HepG2 (cell line): ENCODE results near the gene APOA1. TPM values are rescaled to one million over a fixed set of nuclear protein-coding genes. Genes with fewer than 3 reads are reported as not detected.

ENCODE experiments used
- ATAC-seq: fragments of 200-7000 bp; cut with Tn5 transposase; 3 replicates; pipeline ENCODE4 v1.9.1; 2020; ENCODE audit warnings: mild to moderate bottlenecking, moderate library complexity
- BruUV-seq: library from RNA; stranded (reverse); fragments of 400-500 nt; replicated peaks from 2 replicates; lab custom pipeline; 2021; lab: Mats Ljungman, UMichigan
- CTCF ChIA-PET: fragments of 300-600 bp; formaldehyde crosslinking; extraction: SDS; loops from one replicate; lab custom pipeline; 2021; ENCODE audit warnings: low total read pairs, inconsistent platforms, low intra/inter-chr PET ratio; lab: Yijun Ruan, JAX
- POLR2A ChIA-PET: fragments of 350-600 bp; sonication (Branson Sonifier 250); formaldehyde crosslinking; loops from one replicate; lab custom pipeline; 2020; ENCODE audit warnings: antibody characterized with exemption, inconsistent platforms; lab: Yijun Ruan, JAX
- DNase-seq: peaks from one replicate; pipeline ENCODE4 v3.0.0-alpha.2; 2015; ENCODE audit warnings: low spot score
- FAIRE-seq: peaks from 3 replicates; lab custom pipeline; 2011; peaks lifted over from hg19 to GRCh38; lab: Jason Lieb, UNC
- H2AFZ ChIP-seq: one replicate; pipeline ENCODE4 v1.6.1; 2011; ENCODE audit warnings: low read length, inconsistent platforms
- H3K27ac ChIP-seq: fragments of 300-600 bp; 3 replicates; pipeline ENCODE4 v1.8.0; 2011; ENCODE audit warnings: mixed run types, mild to moderate bottlenecking, mixed read lengths, low read length, inconsistent platforms; ENCODE audit not compliant: insufficient read depth; ENCODE audit errors: extremely low read length
- H3K27me3 ChIP-seq, 2 experiments: fragments of 200-600 bp in 1 of 2; 2 replicates in 1 of 2; 3 replicates in 1 of 2; pipeline versions ENCODE4 v1.6.0 to v1.8.0; 2011; ENCODE audit warnings: low read length in 2 of 2, mild to moderate bottlenecking in 2 of 2, moderate library complexity in 2 of 2, inconsistent platforms in 1 of 2; ENCODE audit not compliant: insufficient read depth in 2 of 2, control insufficient read depth in 1 of 2
- H3K36me3 ChIP-seq, 2 experiments: fragments of 200-600 bp in 1 of 2; replicated peaks in 1 of 2; 2 replicates in 1 of 2; 3 replicates in 1 of 2; pipeline versions ENCODE4 v1.5.1 to v1.8.0; 2011; ENCODE audit warnings: low read length in 2 of 2, inconsistent platforms in 1 of 2; ENCODE audit not compliant: insufficient read depth in 2 of 2, control insufficient read depth in 1 of 2
- H3K4me1 ChIP-seq: 2 replicates; pipeline ENCODE4 v1.5.1; 2012; ENCODE audit warnings: low read length, inconsistent platforms; ENCODE audit not compliant: insufficient read depth
- H3K4me2 ChIP-seq: 2 replicates; pipeline ENCODE4 v1.6.0; 2011; ENCODE audit warnings: low read depth, low read length, inconsistent platforms
- H3K4me3 ChIP-seq, 3 experiments: fragments of 200-600 bp in 1 of 3; sonication (generic), shearing (Covaris generic) in 1 of 3; replicated peaks in 1 of 3; 2 replicates each; pipeline ENCODE4 v1.5.1; 2011 to 2016; ENCODE audit warnings: low read length in 3 of 3, inconsistent platforms in 2 of 3, low read depth in 2 of 3, mild to moderate bottlenecking in 2 of 3, control low read depth in 1 of 3, mixed read lengths in 1 of 3; ENCODE audit not compliant: insufficient read depth in 1 of 3
- H3K79me2 ChIP-seq: one replicate; pipeline ENCODE4 v1.6.1; 2011; ENCODE audit warnings: low read length, inconsistent platforms; ENCODE audit not compliant: insufficient read depth
- H3K9ac ChIP-seq: 2 replicates; pipeline ENCODE4 v1.6.0; 2011; ENCODE audit warnings: mild to moderate bottlenecking, low read depth, low read length, inconsistent platforms; ENCODE audit not compliant: insufficient read depth
- H3K9me3 ChIP-seq: 2 replicates; pipeline ENCODE4 v1.5.1; 2012; ENCODE audit warnings: mild to moderate bottlenecking, low read length
- H4K20me1 ChIP-seq: 2 replicates; pipeline ENCODE4 v1.6.0; 2011; ENCODE audit warnings: inconsistent platforms, mild to moderate bottlenecking, low read length, moderate library complexity; ENCODE audit not compliant: insufficient read depth
- ARNT ChIP-seq: fragments of 450-650 bp; IDR thresholded peaks from 2 replicates; pipeline ENCODE4 v1.6.1; 2017
- ARNT2 ChIP-seq: sonication (generic); formaldehyde crosslinking; IDR thresholded peaks from 2 replicates; pipeline ENCODE4 v1.8.0; 2022; ENCODE audit warnings: mild to moderate bottlenecking, low read depth, missing genetic modification reagents, moderate library complexity
- BRD4 ChIP-seq: sonication (generic); formaldehyde crosslinking; IDR thresholded peaks from 2 replicates; pipeline ENCODE4 v1.4.0; 2020; ENCODE audit warnings: missing genetic modification reagents
- EED ChIP-seq: sonication (generic); formaldehyde crosslinking; IDR thresholded peaks from 2 replicates; pipeline ENCODE4 v1.5.0; 2020; ENCODE audit warnings: mild to moderate bottlenecking, missing genetic modification reagents
- FIP1L1 ChIP-seq: fragments of 200-400 bp; formaldehyde crosslinking; IDR thresholded peaks from 2 replicates; pipeline ENCODE4 v1.6.1; 2018; ENCODE audit warnings: low read depth, mild to moderate bottlenecking, low read length, moderate library complexity, borderline replicate concordance; ENCODE audit not compliant: insufficient read depth
- SP4 ChIP-seq: sonication (generic); formaldehyde crosslinking; IDR thresholded peaks from 2 replicates; pipeline ENCODE4 v1.8.1; 2023; ENCODE audit warnings: mild to moderate bottlenecking, missing genetic modification reagents
- SUZ12 ChIP-seq: fragments of 150-350 bp; IDR thresholded peaks from 2 replicates; pipeline ENCODE4 v1.6.1; 2014; ENCODE audit warnings: low read depth, low read length
- TSC22D2 ChIP-seq: sonication (generic); formaldehyde crosslinking; IDR thresholded peaks from 2 replicates; pipeline ENCODE4 v1.5.1; 2020; ENCODE audit warnings: missing genetic modification reagents, mild to moderate bottlenecking, borderline replicate concordance
- ZC3H4 ChIP-seq: sonication (generic); formaldehyde crosslinking; IDR thresholded peaks from 2 replicates; pipeline ENCODE4 v1.4.0; 2020; ENCODE audit warnings: missing genetic modification reagents, borderline replicate concordance
- ZNF280D ChIP-seq: sonication (generic); formaldehyde crosslinking; IDR thresholded peaks from 2 replicates; pipeline ENCODE4 v1.5.1; 2020; ENCODE audit warnings: mild to moderate bottlenecking, missing genetic modification reagents
- ZNF577 ChIP-seq: sonication (generic); formaldehyde crosslinking; IDR thresholded peaks from 2 replicates; pipeline ENCODE4 v1.4.0; 2020; ENCODE audit warnings: mild to moderate bottlenecking, low read depth, missing genetic modification reagents, borderline replicate concordance
- ZNF749 ChIP-seq: sonication (generic); formaldehyde crosslinking; IDR thresholded peaks from 2 replicates; pipeline ENCODE4 v1.8.0; 2022; ENCODE audit warnings: mild to moderate bottlenecking, missing genetic modification reagents, moderate library complexity, borderline replicate concordance
- ZNF839 ChIP-seq: sonication (generic); formaldehyde crosslinking; IDR thresholded peaks from 2 replicates; pipeline ENCODE4 v1.4.0; 2020; ENCODE audit warnings: missing genetic modification reagents, mild to moderate bottlenecking, borderline replicate concordance
- WGBS: methylation state at CpG from one replicate; pipeline ENCODE4 v1.1.6; 2017; ENCODE audit warnings: low lambda C conversion rate; 5-methylcytosine and 5-hydroxymethylcytosine counted together
- in situ Hi-C: cut with HindIII; loops from 2 replicates; pipeline ENCODE4 v1.10.0; 2017; ENCODE audit warnings: low pct_unique_long_range_greater_than_20kb; ENCODE audit not compliant: extremely low pct_ligation_motif_present
- intact Hi-C: fragments of 100-400 bp; cut with micrococcal nuclease; formaldehyde crosslinking; loops from one replicate; pipeline ENCODE4 v1.10.0; 2022; ENCODE audit not compliant: unreplicated experiment
- polyA plus RNA-seq, 8 experiments: library from polyadenylated mRNA; depleted of rRNA in 3 of 8; stranded (reverse) in 7 of 8; unstranded in 1 of 8; fragments of >200 nt; fragmentation: Illumina TruSeq in 4 of 8; extraction: Trizol in 4 of 8; gene quantifications; 2 replicates each; pipeline versions ENCODE4 v1.2.1 to v1.2.3, GENCODE V29; 2011 to 2016; ENCODE audit warnings: low read depth in 4 of 8, missing spikeins in 1 of 8, mixed read lengths in 1 of 8; ENCODE audit not compliant: insufficient read depth in 1 of 8
- total RNA-seq, 5 experiments: library from RNA; depleted of rRNA; stranded (reverse); fragments of >200 nt; fragmentation: Illumina TruSeq; extraction: Trizol; gene quantifications; 2 replicates each; pipeline ENCODE4 v1.2.3, GENCODE V29; 2016; ENCODE audit warnings: low read depth in 1 of 5
- TF ChIP-seq, protein P1 (sequence below): sonication (generic); formaldehyde crosslinking; IDR thresholded peaks from 2 replicates; pipeline ENCODE4 v1.5.0; 2020; ENCODE audit warnings: missing genetic modification reagents
- TF ChIP-seq, protein P2 (sequence below): sonication (generic); formaldehyde crosslinking; IDR thresholded peaks from 2 replicates; pipeline ENCODE4 v1.4.0; 2020; ENCODE audit warnings: low read depth, mild to moderate bottlenecking, missing genetic modification reagents
- TF ChIP-seq, protein P3 (sequence below): IDR thresholded peaks from 2 replicates; pipeline ENCODE4 v1.6.1; 2016; ENCODE audit warnings: missing biosample characterization, missing genetic modification reagents, low read depth

The APOA1 gene
- total and polyA plus RNA-seq, 2 of the 13 experiments (the other 11 are each of a cell fraction or from before 2014, with no cell fraction given), result 1,973 to 5,485 TPM

DNA sequence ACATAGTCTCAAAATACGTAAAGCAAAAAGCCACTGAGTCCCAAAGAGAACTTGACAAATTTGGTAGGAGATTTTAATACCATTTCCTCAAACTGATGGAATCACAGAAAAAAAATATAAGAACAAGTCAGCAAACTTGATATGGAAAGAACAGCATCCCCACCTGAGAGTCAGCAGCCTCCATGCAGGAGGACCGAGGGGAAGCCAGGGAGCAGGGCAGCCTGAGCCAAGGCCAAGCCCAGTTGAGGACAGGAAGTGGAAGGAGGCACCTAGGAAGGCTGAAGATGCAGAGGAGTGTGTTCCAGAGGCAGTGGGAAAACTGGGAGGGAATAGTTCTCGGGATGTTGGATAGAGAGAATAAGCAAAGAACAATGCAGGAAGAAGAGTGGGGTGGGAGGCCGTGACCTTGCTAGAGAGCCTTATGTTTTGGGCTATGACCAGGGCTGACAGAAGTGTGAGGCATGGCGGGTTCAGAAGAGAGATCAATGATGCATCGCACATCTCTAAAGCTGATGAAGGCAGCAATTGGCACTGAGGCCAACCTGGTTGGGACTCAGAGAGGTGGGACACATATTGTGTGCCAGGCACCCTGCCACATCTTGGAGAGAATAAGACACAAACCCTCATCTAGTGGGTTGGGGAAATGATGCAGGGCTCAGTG is 29.7 kb downstream of the APOA1 start:
- Histone ChIP-seq H4K20me1 (no peaks in the 10 kb centered on the region), H3K27me3 (no peaks in the 10 kb centered on the region), H3K4me3 (peak overlapping the region in 1 of 3 experiments; percentile 29; a peak in 1 of 6 replicates), H3K4me1 (peaks cover 78% of the 10 kb centered on the region), H3K9ac (peak overlapping the region; percentile 51), H3K79me2 (no peaks in the 10 kb centered on the region), H3K9me3 (no peaks in the 10 kb centered on the region), H3K36me3 (no peaks in the 10 kb centered on the region), H2AFZ (no peak overlapping the region), H3K4me2 (peak overlapping the region; percentile 84), H3K27ac (peak overlapping the region; percentile 98)
- CTCF ChIA-PET, result no interaction called here
- BruUV-seq, result no TSS peak
- FAIRE-seq (no peak), DNase-seq (no peak), ATAC-seq (no peak)
- in situ Hi-C loops (no loop called here), intact Hi-C loops (loop anchor here (1.0 kb wide), 2 partner anchors 15 to 22 kb away; partner anchors contain the start of gene APOC3)
- POLR2A ChIA-PET, result interaction anchor here (0.9 to 8.5 kb wide), 12 partner anchors 8 to 289 kb away, joined by 3 to 778 read pairs (median 6); partner anchors contain the start of genes APOA1, APOA4, APOA5 and APOC3
- WGBS, result 46% methylated on average over 6 of the region's 6 CpGs
- TF ChIP-seq, protein P1, sequence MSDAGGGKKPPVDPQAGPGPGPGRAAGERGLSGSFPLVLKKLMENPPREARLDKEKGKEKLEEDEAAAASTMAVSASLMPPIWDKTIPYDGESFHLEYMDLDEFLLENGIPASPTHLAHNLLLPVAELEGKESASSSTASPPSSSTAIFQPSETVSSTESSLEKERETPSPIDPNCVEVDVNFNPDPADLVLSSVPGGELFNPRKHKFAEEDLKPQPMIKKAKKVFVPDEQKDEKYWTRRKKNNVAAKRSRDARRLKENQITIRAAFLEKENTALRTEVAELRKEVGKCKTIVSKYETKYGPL (CRISPR knock-in tag), result no peak
- TF ChIP-seq EED (peak; percentile 86; the same call in 1 of the 2 replicates), ZNF280D (CRISPR knock-in tag) (peak; percentile 12; the same call in 1 of the 2 replicates), ZNF839 (CRISPR knock-in tag) (no peak), TSC22D2 (CRISPR knock-in tag) (no peak), ZC3H4 (CRISPR knock-in tag) (no peak; the same call in 1 of the 2 replicates), ZNF577 (CRISPR knock-in tag) (no peak), BRD4 (0 out of 2 replicates have a peak, but pooled peaks have one; percentile 15), ZNF749 (no peak), ARNT2 (CRISPR knock-in tag) (no peak), SUZ12 (no peak), ARNT (no peak), SP4 (CRISPR knock-in tag) (no peak), FIP1L1 (no peak)
- TF ChIP-seq, protein P2, sequence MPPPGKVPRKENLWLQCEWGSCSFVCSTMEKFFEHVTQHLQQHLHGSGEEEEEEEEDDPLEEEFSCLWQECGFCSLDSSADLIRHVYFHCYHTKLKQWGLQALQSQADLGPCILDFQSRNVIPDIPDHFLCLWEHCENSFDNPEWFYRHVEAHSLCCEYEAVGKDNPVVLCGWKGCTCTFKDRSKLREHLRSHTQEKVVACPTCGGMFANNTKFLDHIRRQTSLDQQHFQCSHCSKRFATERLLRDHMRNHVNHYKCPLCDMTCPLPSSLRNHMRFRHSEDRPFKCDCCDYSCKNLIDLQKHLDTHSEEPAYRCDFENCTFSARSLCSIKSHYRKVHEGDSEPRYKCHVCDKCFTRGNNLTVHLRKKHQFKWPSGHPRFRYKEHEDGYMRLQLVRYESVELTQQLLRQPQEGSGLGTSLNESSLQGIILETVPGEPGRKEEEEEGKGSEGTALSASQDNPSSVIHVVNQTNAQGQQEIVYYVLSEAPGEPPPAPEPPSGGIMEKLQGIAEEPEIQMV (CRISPR knock-in tag), result peak; percentile 89; the same call in 1 of the 2 replicates
- TF ChIP-seq, protein P3, sequence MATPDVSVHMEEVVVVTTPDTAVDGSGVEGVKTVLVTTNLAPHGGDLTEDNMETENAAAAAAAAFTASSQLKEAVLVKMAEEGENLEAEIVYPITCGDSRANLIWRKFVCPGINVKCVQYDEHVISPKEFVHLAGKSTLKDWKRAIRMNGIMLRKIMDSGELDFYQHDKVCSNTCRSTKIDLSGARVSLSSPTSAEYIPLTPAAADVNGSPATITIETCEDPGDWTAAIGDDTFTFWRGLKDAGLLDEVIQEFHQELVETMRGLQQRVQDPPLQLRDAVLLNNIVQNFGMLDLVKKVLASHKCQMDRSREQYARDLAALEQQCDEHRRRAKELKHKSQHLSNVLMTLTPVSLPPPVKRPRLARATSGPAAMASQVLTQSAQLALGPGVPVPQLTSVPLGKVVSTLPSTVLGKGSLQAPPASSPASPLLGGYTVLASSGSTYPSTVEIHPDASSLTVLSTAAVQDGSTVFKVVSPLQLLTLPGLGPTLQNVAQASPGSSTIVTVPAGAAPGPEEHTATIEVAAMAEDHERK (CRISPR knock-in tag), result no peak
